Astrocyte (in vitro differentiated cells and primary cell): ENCODE measurements around the gene PDCL3. TPM values are rescaled to one million over a fixed set of nuclear protein-coding genes. Genes with fewer than 3 reads are reported as not detected.

Experiments used
- DNase-seq: peaks from one replicate; pipeline ENCODE4 v3.0.0-alpha.2; 2010; ENCODE audit warnings: low read depth
- FAIRE-seq: peaks from 2 replicates; lab custom pipeline; 2011; peaks lifted over from hg19 to GRCh38; lab: Jason Lieb, UNC
- H2AFZ ChIP-seq: 2 replicates; pipeline ENCODE4 v1.6.0; 2012; ENCODE audit warnings: low read depth, low read length, inconsistent platforms
- H3K27ac ChIP-seq: 2 replicates; pipeline ENCODE4 v1.5.1; 2011; ENCODE audit warnings: low read depth, low read length, inconsistent platforms
- H3K27me3 ChIP-seq: 2 replicates; pipeline ENCODE4 v1.6.0; 2011; ENCODE audit warnings: low read length, inconsistent platforms; ENCODE audit not compliant: insufficient read depth
- H3K36me3 ChIP-seq: 2 replicates; pipeline ENCODE4 v1.5.1; 2011; ENCODE audit warnings: low read length, inconsistent platforms; ENCODE audit not compliant: insufficient read depth
- H3K4me1 ChIP-seq: 2 replicates; pipeline ENCODE4 v1.5.1; 2011; ENCODE audit warnings: low read length, inconsistent platforms; ENCODE audit not compliant: insufficient read depth
- H3K4me2 ChIP-seq: 2 replicates; pipeline ENCODE4 v1.6.0; 2012; ENCODE audit warnings: low read length, inconsistent platforms
- H3K4me3 ChIP-seq: 2 replicates; pipeline ENCODE4 v1.5.1; 2011; ENCODE audit warnings: low read depth, mild to moderate bottlenecking, low read length, inconsistent platforms; ENCODE audit not compliant: insufficient read depth
- H3K79me2 ChIP-seq: 2 replicates; pipeline ENCODE4 v1.6.0; 2012; ENCODE audit warnings: mild to moderate bottlenecking, low read length, inconsistent platforms; ENCODE audit not compliant: insufficient read depth
- H3K9ac ChIP-seq: 2 replicates; pipeline ENCODE4 v1.6.0; 2012; ENCODE audit warnings: mild to moderate bottlenecking, low read length, inconsistent platforms
- H3K9me3 ChIP-seq: 2 replicates; pipeline ENCODE4 v1.5.1; 2012; ENCODE audit warnings: low read depth, mild to moderate bottlenecking, low read length, inconsistent platforms; ENCODE audit not compliant: insufficient read depth
- H4K20me1 ChIP-seq: 2 replicates; pipeline ENCODE4 v1.6.0; 2012; ENCODE audit warnings: low read length, inconsistent platforms; ENCODE audit not compliant: insufficient read depth
- H3K27ac Mint-ChIP-seq: one replicate; pipeline ENCODE4 v1.8.0; 2021; ENCODE audit warnings: mild to moderate bottlenecking, mixed read lengths; ENCODE audit not compliant: unreplicated experiment
- H3K27me3 Mint-ChIP-seq: one replicate; pipeline ENCODE4 v1.8.0; 2021; ENCODE audit warnings: low read depth, mixed read lengths; ENCODE audit not compliant: unreplicated experiment
- H3K36me3 Mint-ChIP-seq: one replicate; pipeline ENCODE4 v1.8.0; 2021; ENCODE audit warnings: low read depth, mixed read lengths; ENCODE audit not compliant: unreplicated experiment
- H3K4me1 Mint-ChIP-seq: one replicate; pipeline ENCODE4 v1.8.0; 2021; ENCODE audit warnings: low read depth, mixed read lengths; ENCODE audit not compliant: unreplicated experiment
- H3K4me3 Mint-ChIP-seq: one replicate; pipeline ENCODE4 v1.8.0; 2021; ENCODE audit warnings: mild to moderate bottlenecking, moderate library complexity, mixed read lengths; ENCODE audit not compliant: unreplicated experiment
- H3K9me3 Mint-ChIP-seq: one replicate; pipeline ENCODE4 v1.8.0; 2021; ENCODE audit warnings: mild to moderate bottlenecking, mixed read lengths; ENCODE audit not compliant: unreplicated experiment
- EZH2 ChIP-seq: IDR thresholded peaks from 2 replicates; pipeline ENCODE4 v1.6.1; 2012; ENCODE audit warnings: mild to moderate bottlenecking, low read length, inconsistent platforms; ENCODE audit not compliant: insufficient read depth
- total RNA-seq: library from RNA; stranded (reverse); gene quantifications from 2 replicates; pipeline ENCODE4 v1.2.1, GENCODE V29; 2021
- TF ChIP-seq, protein P1 (sequence below): IDR thresholded peaks from 2 replicates; pipeline ENCODE4 v1.5.1; 2011; ENCODE audit warnings: low read depth, mild to moderate bottlenecking, inconsistent platforms, low read length, moderate library complexity; ENCODE audit not compliant: insufficient read depth

Gene PDCL3
- total RNA-seq, 1 donor from 2014 or later = 35.5 TPM

DNA sequence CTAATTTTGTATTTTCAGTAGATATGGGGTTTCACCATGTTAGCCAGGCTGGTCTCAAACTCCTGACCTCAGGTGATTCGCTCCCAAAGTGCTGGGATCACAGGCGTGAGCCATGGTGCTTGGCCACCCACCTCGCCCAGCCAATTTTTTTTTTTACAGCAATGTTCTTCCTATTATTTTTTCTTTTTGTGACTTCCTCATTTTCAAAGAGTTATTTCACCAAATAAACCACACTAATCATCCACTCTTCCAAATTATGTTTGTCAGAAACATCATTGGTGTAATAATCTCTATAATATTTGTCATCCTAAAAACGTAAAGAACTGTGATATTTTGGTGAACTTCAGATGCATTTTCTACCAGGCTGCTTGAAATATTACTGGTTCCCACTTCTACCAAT is 16.3 kb upstream of the PDCL3 start:
- no peaks in the 10 kb centered on the region for H3K4me1 ChIP-seq
- H2AFZ ChIP-seq = no peak overlapping the region
- H3K79me2 ChIP-seq = no peaks in the 10 kb centered on the region
- H3K4me3 ChIP-seq = no peak overlapping the region
- H3K4me2 ChIP-seq = no peak overlapping the region
- H4K20me1 ChIP-seq = no peaks in the 10 kb centered on the region
- DNase-seq (no peak), FAIRE-seq (no peak)
- H3K4me1 Mint-ChIP-seq = no peaks in the 10 kb centered on the region
- no peaks in the 10 kb centered on the region for H3K27me3 ChIP-seq
- no peaks in the 10 kb centered on the region for H3K9me3 ChIP-seq
- H3K36me3 ChIP-seq = no peaks in the 10 kb centered on the region
- no peak for TF ChIP-seq EZH2
- TF ChIP-seq, protein P1, sequence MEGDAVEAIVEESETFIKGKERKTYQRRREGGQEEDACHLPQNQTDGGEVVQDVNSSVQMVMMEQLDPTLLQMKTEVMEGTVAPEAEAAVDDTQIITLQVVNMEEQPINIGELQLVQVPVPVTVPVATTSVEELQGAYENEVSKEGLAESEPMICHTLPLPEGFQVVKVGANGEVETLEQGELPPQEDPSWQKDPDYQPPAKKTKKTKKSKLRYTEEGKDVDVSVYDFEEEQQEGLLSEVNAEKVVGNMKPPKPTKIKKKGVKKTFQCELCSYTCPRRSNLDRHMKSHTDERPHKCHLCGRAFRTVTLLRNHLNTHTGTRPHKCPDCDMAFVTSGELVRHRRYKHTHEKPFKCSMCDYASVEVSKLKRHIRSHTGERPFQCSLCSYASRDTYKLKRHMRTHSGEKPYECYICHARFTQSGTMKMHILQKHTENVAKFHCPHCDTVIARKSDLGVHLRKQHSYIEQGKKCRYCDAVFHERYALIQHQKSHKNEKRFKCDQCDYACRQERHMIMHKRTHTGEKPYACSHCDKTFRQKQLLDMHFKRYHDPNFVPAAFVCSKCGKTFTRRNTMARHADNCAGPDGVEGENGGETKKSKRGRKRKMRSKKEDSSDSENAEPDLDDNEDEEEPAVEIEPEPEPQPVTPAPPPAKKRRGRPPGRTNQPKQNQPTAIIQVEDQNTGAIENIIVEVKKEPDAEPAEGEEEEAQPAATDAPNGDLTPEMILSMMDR = no peak
- H3K9me3 Mint-ChIP-seq = peaks cover 15% of the 10 kb centered on the region
- no peak overlapping the region for H3K9ac ChIP-seq
- H3K36me3 Mint-ChIP-seq = no peaks in the 10 kb centered on the region
- no peaks in the 10 kb centered on the region for H3K27me3 Mint-ChIP-seq
- H3K27ac Mint-ChIP-seq = no peak overlapping the region
- no peak overlapping the region for H3K27ac ChIP-seq
- H3K4me3 Mint-ChIP-seq = no peak overlapping the region

DNA sequence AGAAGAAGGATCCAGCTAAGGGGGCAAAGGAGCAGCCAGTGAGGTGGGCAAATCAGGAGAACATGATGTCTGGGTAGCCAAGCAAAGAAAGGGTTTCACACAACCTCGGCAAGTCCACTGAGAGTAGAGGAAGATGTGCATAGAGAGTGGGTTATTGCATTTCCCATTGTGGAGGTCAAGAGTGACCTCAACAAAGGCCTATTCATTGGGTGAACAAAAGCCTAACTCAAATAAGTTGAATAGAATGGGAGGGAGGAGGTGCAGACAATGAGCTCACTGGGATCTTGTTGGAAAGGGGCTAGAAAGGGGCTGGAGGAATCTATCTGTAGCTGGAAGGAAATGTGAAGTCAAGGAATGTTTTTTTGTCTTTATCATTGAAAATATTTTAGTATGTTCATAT is 14.0 kb upstream of the PDCL3 start:
- Histone ChIP-seq H3K4me2 (no peak overlapping the region), H4K20me1 (no peaks in the 10 kb centered on the region), H3K79me2 (no peaks in the 10 kb centered on the region), H3K27me3 (no peaks in the 10 kb centered on the region), H3K36me3 (no peaks in the 10 kb centered on the region), H3K4me3 (no peak overlapping the region), H3K27ac (no peak overlapping the region), H3K9me3 (no peaks in the 10 kb centered on the region), H2AFZ (no peak overlapping the region), H3K4me1 (no peaks in the 10 kb centered on the region), H3K9ac (no peak overlapping the region)
- H3K27ac Mint-ChIP-seq = no peak overlapping the region
- no peak for DNase-seq
- H3K36me3 Mint-ChIP-seq = no peaks in the 10 kb centered on the region
- no peak for FAIRE-seq
- H3K4me3 Mint-ChIP-seq = no peak overlapping the region
- no peaks in the 10 kb centered on the region for H3K27me3 Mint-ChIP-seq
- TF ChIP-seq, protein P1 = no peak
- TF ChIP-seq EZH2 = no peak
- H3K4me1 Mint-ChIP-seq = no peaks in the 10 kb centered on the region
- H3K9me3 Mint-ChIP-seq = peaks cover 5% of the 10 kb centered on the region

DNA sequence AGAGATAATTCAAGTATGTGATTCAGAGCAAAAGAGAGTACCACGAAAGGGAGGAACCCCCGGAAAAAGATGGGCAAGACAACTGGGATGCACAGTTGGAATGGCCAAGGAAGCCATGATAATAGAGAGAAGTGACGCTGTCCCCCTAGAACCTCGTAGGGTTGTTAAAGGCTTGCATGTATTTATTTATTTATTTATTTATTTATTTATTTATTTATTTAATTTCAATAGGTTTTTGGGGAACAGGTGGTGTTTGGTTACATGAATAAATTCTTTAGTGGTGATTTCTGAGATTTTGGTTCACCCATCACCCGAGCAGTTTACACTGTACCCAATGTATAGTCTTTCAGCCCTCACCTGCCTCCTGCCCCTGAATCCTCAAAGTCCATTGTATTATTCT is 11.5 kb upstream of the PDCL3 start:
- Histone ChIP-seq H3K27ac (no peak overlapping the region), H3K9ac (no peak overlapping the region), H4K20me1 (no peaks in the 10 kb centered on the region), H3K27me3 (no peaks in the 10 kb centered on the region), H3K4me2 (no peak overlapping the region), H3K4me3 (no peak overlapping the region), H3K9me3 (no peaks in the 10 kb centered on the region), H3K4me1 (no peaks in the 10 kb centered on the region), H2AFZ (no peak overlapping the region), H3K79me2 (no peaks in the 10 kb centered on the region), H3K36me3 (no peaks in the 10 kb centered on the region)
- TF ChIP-seq, protein P1 = no peak
- TF ChIP-seq EZH2 = no peak
- H3K36me3 Mint-ChIP-seq = no peaks in the 10 kb centered on the region
- no peaks in the 10 kb centered on the region for H3K27me3 Mint-ChIP-seq
- peaks cover 6% of the 10 kb centered on the region for H3K9me3 Mint-ChIP-seq
- no peak for DNase-seq
- H3K27ac Mint-ChIP-seq = no peak overlapping the region
- no peak overlapping the region for H3K4me3 Mint-ChIP-seq
- no peak for FAIRE-seq
- H3K4me1 Mint-ChIP-seq = no peaks in the 10 kb centered on the region
